GM12878 (cell line): Measurements from ENCODE around the gene AMBRA1.

Source experiments
- NFYA ChIP-seq: IDR thresholded peaks from 2 replicates; pipeline ENCODE4 v1.6.1; 2011; ENCODE audit warnings: low read depth, mild to moderate bottlenecking, low read length, improper control_type of control experiment, borderline replicate concordance
- RAD21 ChIP-seq: IDR thresholded peaks from 2 replicates; pipeline ENCODE4 v1.6.1; 2011; ENCODE audit warnings: mild to moderate bottlenecking, low read depth, low read length, moderate library complexity; ENCODE audit not compliant: insufficient read depth
- RFX5 ChIP-seq: IDR thresholded peaks from 2 replicates; pipeline ENCODE4 v1.6.1; 2011; ENCODE audit warnings: low read depth, low read length, improper control_type of control experiment
- TF ChIP-seq, protein P1 (sequence below): IDR thresholded peaks from 2 replicates; pipeline ENCODE4 v1.6.1; 2011; ENCODE audit warnings: borderline replicate concordance, low read depth, mild to moderate bottlenecking, moderate library complexity, mixed read lengths, low read length; ENCODE audit not compliant: insufficient read depth; ENCODE audit errors: extremely low read length
- TF ChIP-seq, protein P2 (sequence below), 3 experiments: IDR thresholded peaks in 2 of 3; conservative IDR thresholded peaks in 1 of 3; 2 replicates each; pipeline ENCODE4 v1.5.1; 2011; ENCODE audit warnings: low read depth in 3 of 3, low read length in 3 of 3, mild to moderate bottlenecking in 3 of 3, control low read depth in 2 of 3, moderate library complexity in 2 of 3, inconsistent platforms in 1 of 3, mixed read lengths in 1 of 3; ENCODE audit not compliant: control insufficient read depth in 2 of 3, insufficient read depth in 1 of 3; ENCODE audit errors: extremely low read depth in 1 of 3

DNA sequence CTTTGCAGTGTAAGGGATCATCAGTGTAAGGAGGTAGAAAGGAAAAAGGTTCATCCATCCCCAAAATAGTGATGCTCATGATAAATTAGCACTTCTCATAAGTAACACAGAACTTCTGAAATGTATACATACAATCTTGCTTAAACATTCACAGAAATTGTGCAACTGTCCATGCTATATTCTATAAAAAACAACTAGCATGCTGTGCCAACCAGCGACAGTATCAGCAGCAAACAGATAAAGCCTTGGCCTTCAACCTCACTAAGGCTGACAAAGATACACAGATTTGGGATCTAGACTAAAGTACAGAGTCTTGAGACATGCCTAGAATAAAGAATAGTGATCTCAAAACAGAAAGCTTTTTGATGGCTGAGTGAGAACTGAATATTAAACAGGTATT, 128.1 kb downstream of the AMBRA1 start:
- TF ChIP-seq RFX5 (no peak), RAD21 (no peak), NFYA (no peak)
- TF ChIP-seq, protein P1, sequence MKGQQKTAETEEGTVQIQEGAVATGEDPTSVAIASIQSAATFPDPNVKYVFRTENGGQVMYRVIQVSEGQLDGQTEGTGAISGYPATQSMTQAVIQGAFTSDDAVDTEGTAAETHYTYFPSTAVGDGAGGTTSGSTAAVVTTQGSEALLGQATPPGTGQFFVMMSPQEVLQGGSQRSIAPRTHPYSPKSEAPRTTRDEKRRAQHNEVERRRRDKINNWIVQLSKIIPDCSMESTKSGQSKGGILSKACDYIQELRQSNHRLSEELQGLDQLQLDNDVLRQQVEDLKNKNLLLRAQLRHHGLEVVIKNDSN = no peak
- TF ChIP-seq, protein P2, sequence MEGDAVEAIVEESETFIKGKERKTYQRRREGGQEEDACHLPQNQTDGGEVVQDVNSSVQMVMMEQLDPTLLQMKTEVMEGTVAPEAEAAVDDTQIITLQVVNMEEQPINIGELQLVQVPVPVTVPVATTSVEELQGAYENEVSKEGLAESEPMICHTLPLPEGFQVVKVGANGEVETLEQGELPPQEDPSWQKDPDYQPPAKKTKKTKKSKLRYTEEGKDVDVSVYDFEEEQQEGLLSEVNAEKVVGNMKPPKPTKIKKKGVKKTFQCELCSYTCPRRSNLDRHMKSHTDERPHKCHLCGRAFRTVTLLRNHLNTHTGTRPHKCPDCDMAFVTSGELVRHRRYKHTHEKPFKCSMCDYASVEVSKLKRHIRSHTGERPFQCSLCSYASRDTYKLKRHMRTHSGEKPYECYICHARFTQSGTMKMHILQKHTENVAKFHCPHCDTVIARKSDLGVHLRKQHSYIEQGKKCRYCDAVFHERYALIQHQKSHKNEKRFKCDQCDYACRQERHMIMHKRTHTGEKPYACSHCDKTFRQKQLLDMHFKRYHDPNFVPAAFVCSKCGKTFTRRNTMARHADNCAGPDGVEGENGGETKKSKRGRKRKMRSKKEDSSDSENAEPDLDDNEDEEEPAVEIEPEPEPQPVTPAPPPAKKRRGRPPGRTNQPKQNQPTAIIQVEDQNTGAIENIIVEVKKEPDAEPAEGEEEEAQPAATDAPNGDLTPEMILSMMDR (IDR thresholded peaks at IDR 0.05 in 2 of 3, conservative IDR thresholded peaks at IDR 0.05 in 1 of 3; ENCODE audit: control insufficient read depth in 2 of 3, extremely low read depth in 1 of 3, insufficient read depth in 1 of 3, low read depth in 3 of 3, low read length in 3 of 3) = no peak
